ENCODE data around the gene GINS2.

GINS2 gene

GRCh38 chr16:85689285-85689949, 663 bp upstream of the GINS2 start:
- DNase-seq (ENCODE audit: low spot score), result no peak

- no peak for DNase-seq (ENCODE audit: low spot score)
Measured at GRCh38 chr16:85687651-85688471, 893 bp downstream of the GINS2 start.

DNA sequence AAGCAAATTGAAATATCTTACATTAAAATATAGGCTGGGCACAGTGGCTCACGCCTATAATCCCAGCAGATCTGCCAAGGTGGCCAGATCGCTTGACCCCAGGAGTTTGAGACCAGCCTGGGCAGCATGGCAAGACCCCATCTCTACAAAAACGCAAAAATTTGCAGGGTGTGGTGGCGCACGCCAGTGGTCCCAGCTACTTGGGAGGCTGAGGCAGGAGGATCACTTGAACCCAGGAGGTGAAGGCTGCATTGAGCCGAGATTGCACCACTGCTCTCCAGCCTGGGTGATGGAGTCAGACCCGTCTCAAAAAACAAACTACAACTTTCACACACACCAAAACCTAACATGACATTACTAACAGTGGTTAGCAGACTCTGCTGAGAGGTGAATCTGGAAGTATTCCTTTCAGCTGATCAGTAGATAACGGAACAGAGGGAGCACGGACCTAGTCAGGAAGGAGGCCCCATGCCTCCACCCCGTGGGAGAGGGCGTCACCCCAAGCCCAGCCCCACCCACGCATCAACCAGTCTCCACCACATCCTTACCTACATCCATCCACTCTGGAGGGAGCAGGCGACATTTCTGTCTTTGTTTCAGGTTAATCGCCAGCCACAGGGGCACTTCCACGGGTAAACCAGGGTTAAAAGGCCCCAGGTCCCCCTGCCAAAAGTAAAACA, 1.7 kb downstream of the GINS2 start:
- DNase-seq (ENCODE audit: low spot score), result no peak

GRCh38 chr16:85685251-85685650, 3.5 kb downstream of the GINS2 start:
- DNase-seq (ENCODE audit: low spot score), result no peak

DNA sequence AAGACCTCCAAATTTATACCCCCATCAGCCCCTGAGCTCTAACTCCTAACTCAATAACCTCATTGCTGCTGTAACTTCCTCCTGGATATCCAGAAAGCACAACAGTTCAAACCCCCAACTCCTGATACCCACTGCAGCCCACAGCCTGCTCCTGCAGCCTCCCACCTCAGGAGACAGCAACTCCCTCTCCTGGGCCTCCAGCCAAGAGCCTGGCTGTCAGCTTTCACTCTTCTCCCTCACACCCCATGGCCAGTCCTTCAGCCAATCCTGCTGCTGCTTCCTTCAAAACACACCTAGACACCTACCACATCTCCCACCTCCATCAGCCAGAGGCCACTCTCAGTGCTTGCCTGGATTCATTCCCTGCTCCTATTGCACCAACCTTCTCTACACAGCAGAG, 5.4 kb downstream of the GINS2 start:
- DNase-seq (ENCODE audit: low spot score), result no peak

GRCh38 chr16:85682516-85682915, 6.2 kb downstream of the GINS2 start:
- no peak for DNase-seq (ENCODE audit: low spot score)

DNA sequence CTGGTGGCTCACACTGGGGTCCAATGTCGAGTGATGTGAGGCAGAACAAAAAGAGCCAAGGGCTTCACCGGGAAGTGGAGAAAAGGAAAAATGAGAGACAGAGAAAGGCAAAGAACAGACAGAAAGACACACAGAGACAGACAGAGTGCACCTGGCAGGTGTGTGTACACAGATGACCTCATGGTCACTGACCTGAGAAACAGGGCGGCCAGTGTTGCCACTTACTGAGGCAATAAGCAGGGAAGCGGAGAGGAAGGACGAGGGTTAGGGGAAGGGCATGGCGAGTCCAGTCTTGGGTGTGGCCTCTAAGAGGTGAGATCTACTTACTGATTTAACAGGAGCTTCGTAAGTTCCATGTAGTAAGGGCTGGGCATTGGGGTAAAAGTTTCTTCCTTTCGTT, 7.5 kb downstream of the GINS2 start:
- no peak for DNase-seq (ENCODE audit: low spot score)

GRCh38 chr16:85680352-85680944, 8.3 kb downstream of the GINS2 start:
- DNase-seq (ENCODE audit: low spot score), result no peak

- no peak for DNase-seq (ENCODE audit: low spot score)
Measured at GRCh38 chr16:85679870-85680269, 8.9 kb downstream of the GINS2 start.

DNA sequence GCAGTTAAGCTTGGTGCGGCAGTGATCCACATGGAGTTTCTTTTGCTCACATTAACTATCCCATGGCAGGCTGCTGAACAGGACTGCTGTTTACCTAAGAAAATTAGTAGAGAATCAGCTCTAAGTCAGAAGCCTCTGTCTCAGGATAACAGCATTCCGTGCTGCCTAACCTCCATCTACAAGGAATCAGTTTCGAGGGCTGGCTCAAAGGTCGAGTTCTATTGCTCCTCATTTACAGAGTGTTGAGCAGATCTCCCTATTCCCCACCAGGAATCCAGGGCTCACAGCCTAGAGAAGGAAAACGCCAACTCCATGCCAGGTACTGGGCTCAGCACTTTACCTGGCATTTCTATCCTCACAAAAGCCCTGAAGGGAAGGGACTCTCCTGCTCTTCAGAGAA, 9.9 kb downstream of the GINS2 start:
- no peak for DNase-seq (ENCODE audit: low spot score)

- no peak for DNase-seq (ENCODE audit: low spot score)
Measured at GRCh38 chr16:85678016-85678415, 10.7 kb downstream of the GINS2 start.

- no peak for DNase-seq (ENCODE audit: low spot score)
Measured at GRCh38 chr16:85677383-85677967, 11.3 kb downstream of the GINS2 start.

- no peak for DNase-seq (ENCODE audit: low spot score)
Measured at GRCh38 chr16:85676466-85676865, 12.3 kb downstream of the GINS2 start.

- peak; percentile 44 for DNase-seq (ENCODE audit: low spot score)
Measured at GRCh38 chr16:85675251-85675874, 13.4 kb downstream of the GINS2 start.

DNA sequence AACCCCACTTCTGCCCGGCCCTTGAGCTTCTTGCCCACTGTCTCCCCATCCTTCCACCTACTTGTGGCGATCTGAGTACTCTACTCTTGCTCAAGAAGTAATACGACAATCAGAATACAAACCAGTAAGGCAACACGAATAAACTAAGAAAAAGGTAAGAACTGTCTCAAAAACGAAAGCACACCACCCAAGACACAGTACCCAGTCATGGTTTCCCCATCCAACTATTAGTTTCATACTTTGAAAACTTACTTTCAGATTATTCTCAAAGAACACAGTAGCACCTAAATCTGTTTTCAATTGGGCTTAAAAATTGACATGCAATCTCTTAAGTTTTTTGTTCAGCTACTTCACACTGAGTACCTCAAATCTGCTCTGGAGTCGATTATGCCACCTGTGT, 13.9 kb downstream of the GINS2 start:
- no peak for DNase-seq (ENCODE audit: low spot score)

DNA sequence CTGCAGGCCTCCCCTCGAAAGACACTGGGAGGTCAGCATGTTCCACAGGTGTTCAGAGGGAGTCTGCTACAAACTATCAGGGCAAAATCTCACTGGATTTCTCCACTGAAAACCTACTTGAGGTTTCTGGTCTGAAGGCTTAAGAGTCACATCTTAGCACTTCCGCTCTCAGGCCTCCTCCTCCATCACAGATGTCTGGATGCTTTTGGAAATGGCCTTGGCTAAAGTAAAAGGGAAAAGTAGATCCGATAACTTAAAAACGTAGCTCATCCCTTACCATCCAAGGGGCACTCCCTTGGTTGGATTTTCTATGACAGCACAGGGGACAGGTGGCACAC, 14.4 kb downstream of the GINS2 start:
- DNase-seq (ENCODE audit: low spot score), result no peak

DNA sequence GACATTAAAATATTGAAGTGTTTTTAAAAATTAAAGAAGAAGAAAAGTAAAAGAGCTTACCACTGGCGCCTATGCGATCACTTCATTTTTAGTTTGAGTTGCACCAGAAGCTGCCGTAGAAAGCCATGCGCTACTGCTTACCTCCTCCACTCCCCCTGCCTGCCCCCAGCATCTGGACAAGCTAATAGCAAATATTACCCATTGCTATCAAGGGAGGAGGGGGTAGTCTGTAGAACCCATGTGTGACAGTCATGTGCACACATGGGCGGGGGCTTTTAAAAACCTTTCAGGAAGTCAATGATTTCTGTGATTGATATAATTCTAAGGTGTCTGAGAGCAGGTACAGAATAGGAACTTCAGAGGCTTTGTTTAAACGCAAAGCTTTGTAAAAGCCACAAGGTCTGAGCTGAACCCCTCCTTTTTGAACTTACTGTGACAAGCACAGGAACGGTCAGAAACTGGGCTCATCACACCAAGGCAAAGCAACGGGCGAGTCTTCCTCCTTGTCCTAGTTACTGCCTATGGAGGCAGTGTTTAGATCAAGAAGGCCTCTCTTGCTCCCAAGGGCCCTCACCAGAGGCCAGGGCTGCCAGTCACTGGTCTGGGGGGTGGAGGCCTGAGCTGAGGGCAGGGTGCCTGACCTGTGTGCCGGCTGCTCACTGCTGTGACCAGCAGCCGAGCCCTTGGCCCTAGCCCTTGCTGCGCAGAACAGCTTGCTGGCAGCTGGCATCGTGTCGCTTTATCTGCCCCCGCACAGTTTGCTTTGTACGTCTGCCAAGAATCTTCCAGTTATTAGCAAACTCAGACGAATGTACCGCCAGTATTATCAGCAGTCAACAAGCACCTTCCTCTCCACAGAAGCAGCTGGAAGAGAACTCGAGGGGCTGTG, 15.0 kb downstream of the GINS2 start:
- DNase-seq (ENCODE audit: low spot score), result peak; percentile 29

DNA sequence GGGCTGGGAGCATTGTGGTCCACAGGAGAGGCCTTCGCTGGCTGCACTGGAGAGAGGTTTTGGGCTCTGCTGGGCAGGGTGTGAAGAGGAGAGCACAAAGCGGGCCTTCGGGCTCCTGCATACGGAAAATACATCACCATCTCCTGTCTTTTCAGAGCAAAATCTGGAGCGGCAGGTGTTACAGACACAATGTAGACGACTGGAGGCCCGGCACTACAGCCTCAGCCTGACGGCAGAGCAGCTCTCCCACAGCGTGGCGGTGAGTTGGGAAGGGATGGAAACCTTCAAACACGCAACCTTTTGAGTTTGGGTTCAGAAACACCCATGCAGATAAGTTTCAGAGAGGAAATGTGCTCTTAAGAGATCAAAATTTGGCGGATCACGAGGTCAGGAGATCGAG, 17.9 kb downstream of the GINS2 start:
- DNase-seq (ENCODE audit: low spot score), result no peak

GRCh38 chr16:85668676-85669424, 19.9 kb downstream of the GINS2 start:
- no peak for DNase-seq (ENCODE audit: low spot score)

DNA sequence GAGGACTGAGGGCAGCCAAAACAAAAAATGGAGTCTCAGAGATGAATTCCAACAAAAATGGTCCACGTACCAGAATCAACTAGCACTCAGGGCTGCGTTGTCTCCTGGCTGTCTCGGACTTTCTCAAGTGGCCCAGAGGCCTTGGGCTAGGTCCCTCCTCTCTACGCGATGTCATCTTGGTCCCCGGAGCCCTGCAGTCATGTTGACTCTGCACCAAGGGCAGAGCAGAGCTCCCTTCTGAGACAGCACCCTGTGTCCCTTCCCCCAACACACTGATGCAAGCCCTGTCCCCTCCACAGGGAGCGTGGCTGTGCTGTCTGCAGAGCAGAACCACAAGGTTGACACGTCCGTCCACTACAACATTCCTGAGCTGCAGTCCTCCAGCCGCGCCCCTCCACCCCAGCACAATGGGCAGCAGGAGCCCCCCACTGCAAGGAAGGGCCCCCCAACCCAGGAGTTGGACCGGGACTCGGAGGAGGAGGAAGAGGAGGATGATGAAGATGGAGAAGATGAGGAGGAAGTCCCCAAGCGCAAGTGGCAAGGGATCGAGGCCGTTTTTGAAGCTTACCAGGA, 20.8 kb downstream of the GINS2 start:
- no peak for DNase-seq (ENCODE audit: low spot score)
